AG09309 (cell line): Measurements from ENCODE around the gene SHROOM2.

Experiments used
- DNase-seq: peaks from one replicate; pipeline ENCODE4 v3.0.0-alpha.2; 2010; ENCODE audit warnings: low read depth
- H3K4me3 ChIP-seq: 2 replicates; pipeline ENCODE4 v1.5.1; 2011; ENCODE audit warnings: mild to moderate bottlenecking, low read depth, low read length, moderate library complexity; ENCODE audit not compliant: control insufficient read depth
- TF ChIP-seq, protein P1 (sequence below): IDR thresholded peaks from 2 replicates; pipeline ENCODE4 v1.5.1; 2011; ENCODE audit warnings: mild to moderate bottlenecking, low read depth, low read length, inconsistent platforms; ENCODE audit not compliant: insufficient read depth, control insufficient read depth; ENCODE audit errors: missing control alignments

SHROOM2 gene

DNA sequence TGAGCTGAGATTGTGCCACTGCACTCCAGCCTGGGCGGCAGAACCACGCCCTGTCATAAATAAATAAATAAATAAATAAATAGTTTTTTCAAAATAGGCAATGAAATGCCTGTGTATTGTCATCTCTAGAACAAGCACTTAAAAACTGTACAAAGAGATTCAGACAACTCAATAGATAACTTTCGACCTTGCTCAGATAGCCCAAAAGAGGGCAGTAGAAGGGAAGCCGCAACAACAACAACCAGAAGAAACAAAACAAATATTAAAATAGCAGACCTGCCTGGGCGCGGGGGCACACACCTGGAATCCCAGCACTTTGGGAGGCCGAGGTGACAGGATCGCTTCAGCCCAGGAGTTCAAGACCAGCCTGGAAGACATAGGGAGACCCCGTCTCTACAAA lies 171.5 kb downstream of the SHROOM2 start:
- H3K4me3 ChIP-seq = no peak overlapping the region
- TF ChIP-seq, protein P1, sequence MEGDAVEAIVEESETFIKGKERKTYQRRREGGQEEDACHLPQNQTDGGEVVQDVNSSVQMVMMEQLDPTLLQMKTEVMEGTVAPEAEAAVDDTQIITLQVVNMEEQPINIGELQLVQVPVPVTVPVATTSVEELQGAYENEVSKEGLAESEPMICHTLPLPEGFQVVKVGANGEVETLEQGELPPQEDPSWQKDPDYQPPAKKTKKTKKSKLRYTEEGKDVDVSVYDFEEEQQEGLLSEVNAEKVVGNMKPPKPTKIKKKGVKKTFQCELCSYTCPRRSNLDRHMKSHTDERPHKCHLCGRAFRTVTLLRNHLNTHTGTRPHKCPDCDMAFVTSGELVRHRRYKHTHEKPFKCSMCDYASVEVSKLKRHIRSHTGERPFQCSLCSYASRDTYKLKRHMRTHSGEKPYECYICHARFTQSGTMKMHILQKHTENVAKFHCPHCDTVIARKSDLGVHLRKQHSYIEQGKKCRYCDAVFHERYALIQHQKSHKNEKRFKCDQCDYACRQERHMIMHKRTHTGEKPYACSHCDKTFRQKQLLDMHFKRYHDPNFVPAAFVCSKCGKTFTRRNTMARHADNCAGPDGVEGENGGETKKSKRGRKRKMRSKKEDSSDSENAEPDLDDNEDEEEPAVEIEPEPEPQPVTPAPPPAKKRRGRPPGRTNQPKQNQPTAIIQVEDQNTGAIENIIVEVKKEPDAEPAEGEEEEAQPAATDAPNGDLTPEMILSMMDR = no peak
- no peak for DNase-seq

DNA sequence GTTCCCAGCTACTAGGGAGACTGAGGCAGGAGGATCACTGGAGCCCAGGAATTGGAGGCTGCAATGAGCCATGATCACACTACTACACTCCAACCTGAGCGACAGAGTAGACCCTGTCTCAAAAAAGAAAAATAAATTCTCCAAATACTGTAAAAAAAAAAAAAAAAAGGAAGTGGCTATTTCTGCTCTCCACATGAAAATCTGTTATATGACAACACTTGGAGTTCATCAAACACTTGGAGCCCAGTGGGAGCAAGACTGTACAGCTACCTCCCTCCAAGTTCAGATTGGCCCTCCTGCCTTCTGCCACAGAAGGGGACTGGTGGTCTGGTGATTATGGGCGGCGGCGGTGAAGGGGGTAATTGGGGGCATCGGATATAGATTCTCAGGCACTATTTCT lies 172.0 kb downstream of the SHROOM2 start:
- TF ChIP-seq, protein P1 = no peak
- H3K4me3 ChIP-seq = no peak overlapping the region
- DNase-seq = no peak

DNA sequence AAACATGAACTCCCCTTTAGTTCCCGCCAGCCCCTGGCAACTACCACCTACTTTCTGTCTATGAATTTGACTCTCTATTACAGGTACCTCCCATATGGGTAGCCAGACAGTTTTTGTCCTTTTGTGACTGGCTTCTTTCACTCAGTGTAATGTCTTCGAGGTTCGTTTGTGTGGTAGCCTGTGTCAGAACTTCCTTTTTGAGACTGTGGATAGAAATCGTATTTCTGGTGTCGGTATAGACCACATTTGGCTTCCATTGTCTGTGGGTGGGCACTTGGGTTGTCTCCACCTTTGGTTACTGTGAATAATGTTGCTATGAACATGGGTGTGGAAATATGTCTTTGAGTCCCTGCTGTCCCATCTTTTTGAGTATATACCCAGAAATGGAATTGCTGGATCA lies 175.5 kb downstream of the SHROOM2 start:
- H3K4me3 ChIP-seq = no peak overlapping the region
- no peak for DNase-seq
- TF ChIP-seq, protein P1 = no peak

DNA sequence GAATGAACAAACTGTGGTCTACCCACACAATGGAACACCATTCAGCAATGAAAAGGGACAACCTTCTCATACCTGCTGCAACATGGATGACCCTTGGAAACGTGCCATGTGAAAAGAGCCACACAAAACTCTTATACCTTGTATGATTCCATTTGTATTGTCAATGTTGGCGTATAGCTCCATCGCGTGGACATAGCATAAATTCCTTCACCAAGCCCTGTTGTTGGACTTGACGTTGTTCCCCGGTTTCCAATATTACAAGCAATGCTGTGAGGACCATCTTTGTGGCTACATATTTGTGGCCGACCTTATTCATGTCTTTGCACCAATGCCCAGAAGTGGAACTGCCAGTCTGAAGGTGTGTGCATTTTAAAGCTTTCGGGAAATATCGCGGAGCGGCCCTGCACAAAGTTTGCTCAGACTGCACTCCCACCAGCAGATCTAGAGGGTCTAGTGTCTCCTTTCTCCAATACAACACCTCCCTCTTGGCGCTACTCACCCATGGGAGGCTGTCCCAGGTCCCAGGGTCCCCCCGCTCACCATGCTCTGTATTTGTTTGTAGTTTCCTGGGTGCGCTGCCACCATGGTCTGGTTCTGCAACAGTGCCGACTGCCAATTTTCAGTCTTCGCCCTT lies 180.7 kb downstream of the SHROOM2 start, which contains the start of gene CLDN34:
Gene CLDN34 (plus strand): TSS at position 584 of the 634 bp plus-strand sequence. CDS start 0 bp downstream, at position 584.
- TF ChIP-seq, protein P1 = no peak
- no peak for DNase-seq
- no peak within 1 kb of the TSS for H3K4me3 ChIP-seq

DNA sequence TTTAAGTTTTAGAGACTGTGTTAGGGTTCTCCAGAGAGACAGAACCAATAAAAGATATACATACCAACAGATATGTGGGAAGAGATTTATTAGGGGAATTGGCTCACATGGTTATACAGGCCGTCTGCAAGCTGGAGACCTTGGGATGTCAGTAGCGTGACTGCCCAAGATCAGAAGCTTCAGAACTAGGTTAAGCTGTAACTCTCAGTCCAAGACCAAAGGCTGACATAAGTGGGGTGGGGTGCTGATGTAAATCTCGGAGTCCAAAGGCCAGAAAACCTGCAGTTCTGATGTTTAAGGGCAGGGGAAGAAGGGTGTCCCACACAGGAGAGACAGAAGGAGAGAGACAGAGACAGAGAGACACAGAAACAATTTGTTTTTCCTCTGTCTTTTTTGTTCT lies 191.4 kb downstream of the SHROOM2 start:
- TF ChIP-seq, protein P1 = no peak
- H3K4me3 ChIP-seq = no peak overlapping the region
- no peak for DNase-seq

DNA sequence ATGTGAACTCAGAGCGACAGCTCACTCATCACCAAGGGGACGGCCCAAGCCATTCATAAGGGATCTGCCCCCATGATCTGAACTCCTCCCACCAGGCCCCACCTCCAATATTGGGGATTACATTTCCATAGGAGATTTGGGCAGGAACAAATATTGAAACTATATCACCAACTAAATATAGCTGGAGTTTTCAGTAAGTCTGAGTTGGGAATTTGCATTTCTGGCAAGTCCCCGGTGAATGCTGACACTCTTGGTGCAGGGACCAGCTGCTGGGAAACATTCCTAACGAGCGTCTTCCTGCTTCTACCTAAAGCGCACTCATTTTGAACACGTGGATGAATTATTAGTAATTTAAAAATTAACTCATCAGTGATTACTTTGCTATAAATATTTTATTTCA lies 194.2 kb downstream of the SHROOM2 start:
- TF ChIP-seq, protein P1 = no peak
- DNase-seq = no peak
- H3K4me3 ChIP-seq = no peak overlapping the region

DNA sequence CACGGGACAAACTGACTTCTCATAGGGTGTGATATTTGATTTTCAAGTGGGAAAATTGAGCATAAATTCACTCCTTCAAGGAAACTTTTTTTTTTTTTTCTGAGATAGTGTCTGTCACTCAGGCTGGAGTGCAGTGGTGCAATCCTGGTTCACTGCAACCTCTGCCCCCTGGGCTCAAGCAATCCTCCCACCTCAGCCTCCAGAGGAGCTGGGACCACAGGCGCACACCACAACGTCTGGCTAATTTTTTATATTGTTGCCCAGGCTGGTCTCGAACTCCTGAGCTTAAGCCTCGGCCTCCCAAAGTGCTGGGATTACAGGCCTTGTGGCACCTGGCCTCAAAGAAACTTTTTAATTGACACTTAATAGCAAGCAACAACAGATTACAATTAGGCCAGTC lies 194.7 kb downstream of the SHROOM2 start:
- H3K4me3 ChIP-seq = no peak overlapping the region
- DNase-seq = no peak
- TF ChIP-seq, protein P1 = no peak
